ENCODE measurements around the gene RBP7. TPM values are rescaled to one million over a fixed set of nuclear protein-coding genes. Genes with fewer than 3 reads are reported as not detected.

The RBP7 gene
- total RNA-seq, 2 donors from 2014 or later: not detected

- ATAC-seq (no peak), DNase-seq (ENCODE audit: low spot score in 2 of 2) (no peak)
- Mint-ChIP-seq H3K36me3 (no peaks in the 10 kb centered on the region), H3K27ac (no peak overlapping the region), H3K9me3 (no peaks in the 10 kb centered on the region)
Measured at GRCh38 chr1:10056599-10056987, 59.6 kb downstream of the RBP7 start.

GRCh38 chr1:10057343-10057742 is 60.3 kb downstream of the RBP7 start:
- no peak for ATAC-seq
- no peak for DNase-seq (ENCODE audit: low spot score in 2 of 2)

GRCh38 chr1:10057796-10058195 is 60.8 kb downstream of the RBP7 start:
- DNase-seq (ENCODE audit: low spot score in 2 of 2) (no peak), ATAC-seq (no peak)
- Mint-ChIP-seq H3K36me3 (no peaks in the 10 kb centered on the region), H3K27ac (no peak overlapping the region), H3K9me3 (no peaks in the 10 kb centered on the region)

More at GRCh38 chr1:10057343-10057742, 60.3 kb downstream of the RBP7 start:
- no peaks in the 10 kb centered on the region for H3K36me3 Mint-ChIP-seq
- no peak overlapping the region for H3K27ac Mint-ChIP-seq
- no peaks in the 10 kb centered on the region for H3K9me3 Mint-ChIP-seq

GRCh38 chr1:10059342-10059718 is 62.3 kb downstream of the RBP7 start:
- Mint-ChIP-seq H3K36me3 (no peaks in the 10 kb centered on the region), H3K27ac (no peak overlapping the region), H3K9me3 (no peaks in the 10 kb centered on the region)
- ATAC-seq: no peak
- DNase-seq (ENCODE audit: low spot score in 2 of 2): no peak

GRCh38 chr1:10060311-10061100 is 63.5 kb downstream of the RBP7 start:
- Mint-ChIP-seq H3K36me3 (peaks cover 0 to 5% of the 10 kb centered on the region in 2 donors), H3K9me3 (no peaks in the 10 kb centered on the region), H3K27ac (no peak overlapping the region)
- ATAC-seq: no peak
- DNase-seq (ENCODE audit: low spot score in 2 of 2): no peak

- no peak overlapping the region for H3K27ac Mint-ChIP-seq
- no peak for ATAC-seq
- no peaks in the 10 kb centered on the region for H3K9me3 Mint-ChIP-seq
- peaks cover 0 to 5% of the 10 kb centered on the region in 2 donors for H3K36me3 Mint-ChIP-seq
- DNase-seq (ENCODE audit: low spot score in 2 of 2): no peak
Measured at GRCh38 chr1:10061276-10061675, 64.2 kb downstream of the RBP7 start.

- H3K36me3 Mint-ChIP-seq: peaks cover 0 to 5% of the 10 kb centered on the region in 2 donors
- no peak overlapping the region for H3K27ac Mint-ChIP-seq
- ATAC-seq (no peak), DNase-seq (ENCODE audit: low spot score in 2 of 2) (no peak)
- no peaks in the 10 kb centered on the region for H3K9me3 Mint-ChIP-seq
Measured at GRCh38 chr1:10063878-10064277, 66.8 kb downstream of the RBP7 start.

GRCh38 chr1:10064416-10065343 is 67.7 kb downstream of the RBP7 start:
- H3K9me3 Mint-ChIP-seq: no peaks in the 10 kb centered on the region
- H3K27ac Mint-ChIP-seq: peak overlapping the region; percentile 46 to 52
- peaks cover 0 to 5% of the 10 kb centered on the region in 2 donors for H3K36me3 Mint-ChIP-seq
- DNase-seq (ENCODE audit: low spot score in 2 of 2): no peak
- no peak for ATAC-seq

GRCh38 chr1:10065344-10065685 is 68.3 kb downstream of the RBP7 start:
- ATAC-seq (no peak), DNase-seq (ENCODE audit: low spot score in 2 of 2) (no peak)
- no peaks in the 10 kb centered on the region for H3K9me3 Mint-ChIP-seq
- H3K27ac Mint-ChIP-seq: no peak overlapping the region
- peaks cover 0 to 5% of the 10 kb centered on the region in 2 donors for H3K36me3 Mint-ChIP-seq

Other genes starting within 250 kb of the RBP7 start
- 10 to 100 TPM; 15.6 to 43.3 TPM for gene CLSTN1, start 173.3 kb upstream of the RBP7 start, total RNA-seq
- gene CTNNBIP1, start 87.0 kb upstream of the RBP7 start, total RNA-seq: 10 to 100 TPM; 14.5 to 14.6 TPM
- gene LZIC, start 53.8 kb upstream of the RBP7 start, total RNA-seq: 10 to 100 TPM; 14.0 to 30.8 TPM
- 10 to 100 TPM in 1 of 2 donors, 1 to 10 TPM in 1; 6.0 to 13.1 TPM for gene NMNAT1, start 53.8 kb upstream of the RBP7 start, total RNA-seq
- gene UBE4B, start 35.7 kb downstream of the RBP7 start, total RNA-seq: 10 to 100 TPM; 30.0 to 44.4 TPM
- gene KIF1B, start 213.3 kb downstream of the RBP7 start, total RNA-seq: 10 to 100 TPM; 11.1 to 14.0 TPM